Stomach (tissue), 9 donors: ENCODE results near the gene SOD3. TPM values are rescaled to one million over a fixed set of nuclear protein-coding genes. Genes with fewer than 3 reads are reported as not detected.

ENCODE experiments used
- DNase-seq, 2 donors: peaks; one replicate each; pipeline versions ENCODE4 v3.0.0 to v3.0.0-alpha.2; 2013 to 2019
- H3K27ac ChIP-seq, 5 donors: fragments of 200-600 bp in 4 of 5; sonication (generic) in 4 of 5; one replicate each; pipeline ENCODE4 v1.5.1; 2013 to 2019; ENCODE audit warnings: mild to moderate bottlenecking in 1 of 5, moderate library complexity in 1 of 5
- H3K27me3 ChIP-seq, 3 donors: fragments of 200-600 bp; sonication (generic); one replicate each; pipeline ENCODE4 v1.5.1; 2017 to 2019; ENCODE audit warnings: mixed run types in 1 of 3
- H3K36me3 ChIP-seq, 4 donors: fragments of 200-600 bp; sonication (generic); 1 replicate in 3 of 4; 2 replicates in 1 of 4; pipeline ENCODE4 v1.5.1; 2016 to 2019
- H3K4me1 ChIP-seq, 4 donors: fragments of 200-600 bp; sonication (generic); one replicate each; pipeline ENCODE4 v1.5.1; 2016 to 2019
- H3K4me3 ChIP-seq, 4 donors: fragments of 200-600 bp; sonication (generic) in 3 of 4; one replicate each; pipeline ENCODE4 v1.5.1; 2016 to 2019; ENCODE audit warnings: mild to moderate bottlenecking in 1 of 4
- H3K9me3 ChIP-seq, 4 donors: fragments of 200-600 bp; sonication (generic); one replicate each; pipeline ENCODE4 v1.5.1; 2016 to 2019
- EP300 ChIP-seq: sonication (generic); formaldehyde crosslinking; IDR thresholded peaks from one replicate; pipeline ENCODE4 v1.6.1; 2017; ENCODE audit warnings: antibody characterized with exemption
- POLR2A ChIP-seq, 4 donors: fragments of 450-650 bp; IDR thresholded peaks; one replicate each; pipeline ENCODE4 v1.6.1; 2016; ENCODE audit warnings: antibody characterized with exemption in 4 of 4, control low read depth in 2 of 4, mild to moderate bottlenecking in 1 of 4, moderate library complexity in 1 of 4
- POLR2AphosphoS5 ChIP-seq, 3 donors: sonication (generic); formaldehyde crosslinking; IDR thresholded peaks; one replicate each; pipeline ENCODE4 v1.6.1; 2016; ENCODE audit warnings: antibody characterized with exemption in 3 of 3
- WGBS, 5 donors: extraction: QIAGEN DNeasy Blood & Tissue Kit in 3 of 5; methylation state at CpG; one replicate each; pipeline versions ENCODE4 v1.1.5 to v1.1.7; 2013 to 2018; 5-methylcytosine and 5-hydroxymethylcytosine counted together
- intact Hi-C: fragments of 100-400 bp; cut with DNase I; formaldehyde crosslinking; loops from one replicate; pipeline ENCODE4 v1.15.1; 2023; ENCODE audit warnings: low total_unique reads
- polyA plus RNA-seq, 3 donors: library from polyadenylated mRNA; stranded (reverse); fragments of 200-250 nt; gene quantifications; one replicate each; pipeline ENCODE4 v1.2.3, GENCODE V29; 2013
- total RNA-seq, 5 donors: library from RNA; depleted of rRNA; stranded (reverse); fragments of >200 nt; gene quantifications; one replicate each; pipeline versions ENCODE4 v1.1.0 to v1.2.3, GENCODE V29; 2014 to 2016
- TF ChIP-seq, protein P1 (sequence below), 7 experiments: fragments of 450-650 bp in 4 of 7; fragments of 200-600 bp in 3 of 7; sonication (generic) in 3 of 7; IDR thresholded peaks; one replicate each; pipeline ENCODE4 v1.5.1; 2016 to 2019; ENCODE audit warnings: antibody characterized with exemption in 7 of 7, control low read depth in 2 of 7, mild to moderate bottlenecking in 1 of 7
- donor health status: healthy with polysubstance abuse.
- donor health status: Bipolar disorder and iron deficiency.
- donor health status: healthy.

The SOD3 gene
- total and polyA plus RNA-seq, 8 donors = 8.8 to 188 (median 39.5) TPM

DNA sequence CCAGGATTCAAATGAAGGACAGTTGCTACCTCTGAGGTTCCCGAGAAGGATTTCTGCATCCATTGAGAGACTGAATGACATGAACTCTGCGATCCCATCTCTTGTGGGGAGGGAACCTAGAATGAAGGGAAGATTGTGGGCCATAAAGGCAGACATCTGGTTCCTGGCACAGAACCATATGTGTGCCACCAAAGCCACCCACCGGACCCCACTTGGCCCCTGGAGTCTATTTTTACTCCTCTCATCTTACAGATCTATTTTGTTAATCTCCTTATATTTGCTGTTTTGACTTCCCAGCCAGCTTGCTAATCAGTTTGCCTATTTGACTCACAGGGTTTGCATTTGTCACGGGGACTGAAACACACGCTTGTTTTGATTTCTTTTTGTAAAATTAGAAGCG is 7.3 kb downstream of the SOD3 start:
- TF ChIP-seq POLR2AphosphoS5 (IDR thresholded peaks at IDR 0.05) = no peak
- no peak for TF ChIP-seq POLR2A (IDR thresholded peaks at IDR 0.05)
- TF ChIP-seq, protein P1, sequence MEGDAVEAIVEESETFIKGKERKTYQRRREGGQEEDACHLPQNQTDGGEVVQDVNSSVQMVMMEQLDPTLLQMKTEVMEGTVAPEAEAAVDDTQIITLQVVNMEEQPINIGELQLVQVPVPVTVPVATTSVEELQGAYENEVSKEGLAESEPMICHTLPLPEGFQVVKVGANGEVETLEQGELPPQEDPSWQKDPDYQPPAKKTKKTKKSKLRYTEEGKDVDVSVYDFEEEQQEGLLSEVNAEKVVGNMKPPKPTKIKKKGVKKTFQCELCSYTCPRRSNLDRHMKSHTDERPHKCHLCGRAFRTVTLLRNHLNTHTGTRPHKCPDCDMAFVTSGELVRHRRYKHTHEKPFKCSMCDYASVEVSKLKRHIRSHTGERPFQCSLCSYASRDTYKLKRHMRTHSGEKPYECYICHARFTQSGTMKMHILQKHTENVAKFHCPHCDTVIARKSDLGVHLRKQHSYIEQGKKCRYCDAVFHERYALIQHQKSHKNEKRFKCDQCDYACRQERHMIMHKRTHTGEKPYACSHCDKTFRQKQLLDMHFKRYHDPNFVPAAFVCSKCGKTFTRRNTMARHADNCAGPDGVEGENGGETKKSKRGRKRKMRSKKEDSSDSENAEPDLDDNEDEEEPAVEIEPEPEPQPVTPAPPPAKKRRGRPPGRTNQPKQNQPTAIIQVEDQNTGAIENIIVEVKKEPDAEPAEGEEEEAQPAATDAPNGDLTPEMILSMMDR (IDR thresholded peaks at IDR 0.05) = no peak
- no peak for TF ChIP-seq EP300
- Histone ChIP-seq H3K4me3 (no peak overlapping the region), H3K27ac (no peak overlapping the region), H3K9me3 (no peaks in the 10 kb centered on the region), H3K4me1 (peaks cover 15 to 57% (median 36%) of the 10 kb centered on the region in 4 donors), H3K27me3 (peaks cover 0 to 30% (median 25%) of the 10 kb centered on the region in 3 donors), H3K36me3 (peaks cover 0 to 6% (median 4%) of the 10 kb centered on the region in 4 donors)
- DNase-seq = no peak
- 41 to 62% (median 51%) methylated on average over 6 of the region's 6 CpGs for WGBS, 5 donors
- intact Hi-C loops = no loop called here

DNA sequence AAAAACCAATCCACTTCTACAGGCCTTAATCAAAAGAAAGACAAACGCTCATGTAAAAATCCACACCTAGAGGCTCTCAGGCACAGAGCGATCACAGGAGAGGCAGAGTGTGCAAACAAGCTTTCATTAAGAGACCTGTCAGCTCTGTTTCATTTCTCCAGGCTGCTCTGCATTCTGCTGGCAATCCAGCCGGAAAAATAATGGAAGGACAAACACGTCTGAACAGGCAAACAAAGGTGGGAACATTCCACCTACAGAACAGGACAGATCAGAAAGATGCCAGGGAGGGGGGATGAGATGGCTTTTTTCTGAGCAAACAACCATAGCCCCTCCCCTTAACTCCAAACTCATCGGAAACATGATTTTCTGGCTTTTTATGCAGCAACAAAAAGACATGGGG is 9.7 kb downstream of the SOD3 start:
- intact Hi-C loops = no loop called here
- WGBS, 5 donors = 30 to 56% (median 47%) methylated on average over 5 of the region's 5 CpGs
- no peak overlapping the region for H3K4me3 ChIP-seq
- peaks cover 7 to 18% (median 17%) of the 10 kb centered on the region in 4 donors for H3K36me3 ChIP-seq
- peak overlapping the region in 4 of 5 donors; percentile 25 to 68 (median 44) for H3K27ac ChIP-seq
- peak; percentile 53 to 67 for DNase-seq
- H3K4me1 ChIP-seq = peaks cover 9 to 50% (median 29%) of the 10 kb centered on the region in 4 donors
- H3K27me3 ChIP-seq = peaks cover 0 to 9% (median 9%) of the 10 kb centered on the region in 3 donors
- H3K9me3 ChIP-seq = no peaks in the 10 kb centered on the region
- TF ChIP-seq POLR2AphosphoS5 (IDR thresholded peaks at IDR 0.05) (no peak), POLR2A (IDR thresholded peaks at IDR 0.05) (no peak), EP300 (no peak)
- TF ChIP-seq, protein P1 (IDR thresholded peaks at IDR 0.05) = no peak

DNA sequence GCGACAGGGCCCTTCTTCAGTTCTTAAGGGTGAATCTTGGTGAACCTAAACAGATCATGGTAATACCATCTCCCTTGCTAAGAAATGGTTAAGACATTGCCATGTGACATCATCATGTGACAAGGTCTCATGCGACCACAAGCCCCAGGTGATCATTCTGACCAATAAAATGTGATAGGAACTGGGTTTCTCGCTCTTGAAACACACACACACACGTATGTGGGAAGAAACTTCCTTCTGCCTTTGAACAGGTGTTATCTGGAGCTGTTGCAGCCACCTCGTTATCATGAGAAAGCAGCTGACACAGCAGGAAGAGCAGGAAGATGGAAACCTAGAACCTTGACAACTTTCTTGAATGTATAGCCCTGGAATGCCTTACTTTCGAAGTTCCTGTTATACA is 10.2 kb downstream of the SOD3 start:
- Histone ChIP-seq H3K27ac (peak overlapping the region in 3 of 5 donors; percentile 25 to 68 (median 36)), H3K27me3 (peaks cover 0 to 4% (median 4%) of the 10 kb centered on the region in 3 donors), H3K4me1 (peaks cover 5 to 45% (median 24%) of the 10 kb centered on the region in 4 donors), H3K4me3 (no peak overlapping the region), H3K9me3 (no peaks in the 10 kb centered on the region), H3K36me3 (peaks cover 7 to 18% (median 17%) of the 10 kb centered on the region in 4 donors)
- WGBS, 5 donors = 44 to 61% (median 54%) methylated on average over 6 of the region's 6 CpGs
- intact Hi-C loops = no loop called here
- no peak for TF ChIP-seq EP300
- TF ChIP-seq POLR2AphosphoS5 (IDR thresholded peaks at IDR 0.05) = peak in 1 of 3 donors; percentile 11
- peak in 1 of 2 donors; percentile 21 for DNase-seq

DNA sequence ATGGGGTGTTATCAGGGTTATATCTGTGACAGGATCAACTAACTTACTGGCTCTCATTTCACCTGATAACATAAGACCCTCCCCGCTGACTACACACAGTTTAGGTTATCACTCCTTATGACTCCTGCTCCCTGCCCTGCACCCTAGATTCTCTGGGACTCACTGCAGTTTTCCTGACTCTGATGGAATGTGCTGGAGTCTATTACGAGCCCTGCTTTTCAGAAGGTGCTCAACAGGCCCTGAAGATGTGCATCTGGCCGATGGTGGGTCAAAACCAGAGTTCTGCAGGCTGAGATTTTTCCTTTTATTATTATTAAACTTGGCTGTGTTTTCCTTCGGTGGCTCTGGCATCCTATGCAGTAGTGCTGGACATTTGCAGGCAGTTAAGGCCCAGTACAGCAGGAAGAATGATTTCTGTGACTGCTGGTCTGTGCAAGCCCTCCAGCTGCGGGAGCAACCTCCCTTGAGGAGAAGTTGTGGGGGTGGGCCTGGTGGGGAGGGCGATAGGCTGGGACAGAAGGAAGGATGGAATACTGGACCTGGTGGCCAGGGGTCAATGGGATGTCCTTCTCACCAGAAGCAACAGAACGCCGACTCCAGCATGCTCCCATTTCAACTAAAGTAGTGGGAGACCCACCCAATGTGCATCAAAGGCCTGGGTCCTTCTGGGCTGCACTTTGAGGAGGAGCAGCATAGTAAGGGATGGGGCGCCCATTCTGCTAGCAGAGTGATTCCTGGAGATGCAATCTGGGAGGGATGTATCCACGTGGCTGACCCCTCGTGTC is 11.0 kb downstream of the SOD3 start:
- no peaks in the 10 kb centered on the region for H3K27me3 ChIP-seq
- DNase-seq = no peak
- WGBS, 5 donors = 83 to 89% (median 87%) methylated on average over 11 of the region's 11 CpGs
- intact Hi-C loops = no loop called here
- H3K4me1 ChIP-seq = peaks cover 5 to 36% (median 17%) of the 10 kb centered on the region in 4 donors
- peaks cover 7 to 18% (median 17%) of the 10 kb centered on the region in 4 donors for H3K36me3 ChIP-seq
- H3K4me3 ChIP-seq = no peak overlapping the region
- TF ChIP-seq, protein P1 (IDR thresholded peaks at IDR 0.05) = no peak
- no peak for TF ChIP-seq POLR2AphosphoS5 (IDR thresholded peaks at IDR 0.05)
- no peak for TF ChIP-seq EP300
- TF ChIP-seq POLR2A (IDR thresholded peaks at IDR 0.05) = no peak
- H3K9me3 ChIP-seq = no peaks in the 10 kb centered on the region
- H3K27ac ChIP-seq = peak overlapping the region in 2 of 5 donors; percentile 19 to 68

DNA sequence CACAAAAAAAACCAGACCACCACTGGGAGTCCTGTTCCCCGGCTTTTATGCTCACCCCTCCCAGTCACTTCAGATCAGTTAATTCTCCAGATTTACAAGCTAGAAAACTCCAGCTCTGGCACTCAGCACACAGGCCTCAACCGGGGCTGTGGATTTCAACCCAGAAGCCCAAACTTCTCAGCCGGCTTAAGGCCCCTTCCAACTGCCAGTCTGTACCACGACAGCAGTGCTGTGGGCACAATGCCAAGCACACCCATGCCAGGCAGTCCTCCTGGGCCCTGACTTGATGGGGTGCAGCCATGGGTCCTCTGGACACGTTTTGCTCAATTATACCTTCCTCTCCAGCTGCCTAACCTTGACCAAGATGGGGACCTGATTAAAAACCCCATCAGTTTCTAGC is 12.2 kb downstream of the SOD3 start:
- Histone ChIP-seq H3K4me3 (no peak overlapping the region), H3K9me3 (no peaks in the 10 kb centered on the region), H3K36me3 (peaks cover 7 to 26% (median 19%) of the 10 kb centered on the region in 4 donors), H3K27ac (peak overlapping the region in 1 of 5 donors; percentile 44), H3K4me1 (peaks cover 4 to 24% (median 12%) of the 10 kb centered on the region in 4 donors), H3K27me3 (no peaks in the 10 kb centered on the region)
- no peak for TF ChIP-seq POLR2A (IDR thresholded peaks at IDR 0.05)
- TF ChIP-seq, protein P1 (IDR thresholded peaks at IDR 0.05) = no peak
- no peak for TF ChIP-seq EP300
- no peak for TF ChIP-seq POLR2AphosphoS5 (IDR thresholded peaks at IDR 0.05)
- intact Hi-C loops = no loop called here
- 66 to 75% (median 70%) methylated on average over 5 of the region's 5 CpGs for WGBS, 5 donors
- DNase-seq = no peak
